H9 (cell line): ENCODE data around the gene RNF13. TPM values are rescaled to one million over a fixed set of nuclear protein-coding genes. Genes with fewer than 3 reads are reported as not detected.

Source experiments
- DNase-seq: peaks from one replicate; pipeline ENCODE4 v3.0.0-alpha.2; 2017
- H2AFZ ChIP-seq: one replicate; pipeline ENCODE4 v1.6.1; 2013; ENCODE audit warnings: mild to moderate bottlenecking, low read length, control low read depth, moderate library complexity
- H2AK5ac ChIP-seq: 2 replicates; pipeline ENCODE4 v1.6.1; 2013; ENCODE audit warnings: low read length, control low read depth, mixed read lengths; ENCODE audit not compliant: insufficient read length
- H2BK120ac ChIP-seq: one replicate; pipeline ENCODE4 v1.6.1; 2013; ENCODE audit warnings: low read depth, mild to moderate bottlenecking, low read length, control low read depth, inconsistent platforms; ENCODE audit not compliant: poor library complexity, severe bottlenecking
- H2BK12ac ChIP-seq: 2 replicates; pipeline ENCODE4 v1.6.1; 2013; ENCODE audit warnings: low read length, control low read depth, mixed read lengths, low read depth; ENCODE audit not compliant: insufficient read length
- H2BK15ac ChIP-seq: 2 replicates; pipeline ENCODE4 v1.6.1; 2013; ENCODE audit warnings: low read depth, low read length, control low read depth
- H2BK20ac ChIP-seq: one replicate; pipeline ENCODE4 v1.6.1; 2013; ENCODE audit warnings: low read depth, mild to moderate bottlenecking, low read length, control low read depth, inconsistent platforms; ENCODE audit not compliant: poor library complexity, severe bottlenecking
- H2BK5ac ChIP-seq: 2 replicates; pipeline ENCODE4 v1.6.1; 2013; ENCODE audit warnings: low read length, control low read depth, mixed read lengths; ENCODE audit not compliant: insufficient read length
- H3K14ac ChIP-seq: 2 replicates; pipeline ENCODE4 v1.6.1; 2013; ENCODE audit warnings: low read length, control low read depth; ENCODE audit not compliant: insufficient read depth
- H3K18ac ChIP-seq: 2 replicates; pipeline ENCODE4 v1.6.1; 2013; ENCODE audit warnings: low read depth, mild to moderate bottlenecking, mixed read lengths, low read length, control low read depth; ENCODE audit not compliant: insufficient read length
- H3K23ac ChIP-seq: 2 replicates; pipeline ENCODE4 v1.6.1; 2013; ENCODE audit warnings: low read length, control low read depth, mixed read lengths, low read depth; ENCODE audit not compliant: insufficient read length
- H3K23me2 ChIP-seq: 2 replicates; pipeline ENCODE4 v1.6.1; 2013; ENCODE audit warnings: low read depth, mild to moderate bottlenecking, mixed read lengths, low read length, control low read depth; ENCODE audit not compliant: insufficient read length, poor library complexity, severe bottlenecking
- H3K27ac ChIP-seq: 2 replicates; pipeline ENCODE4 v1.5.1; 2013; ENCODE audit warnings: low read length, control low read depth, mixed read lengths, low read depth; ENCODE audit not compliant: insufficient read length
- H3K27me3 ChIP-seq: 2 replicates; pipeline ENCODE4 v1.6.1; 2013; ENCODE audit warnings: low read length, control low read depth, inconsistent platforms; ENCODE audit not compliant: insufficient read depth
- H3K4ac ChIP-seq: 2 replicates; pipeline ENCODE4 v1.6.1; 2013; ENCODE audit warnings: low read depth, mild to moderate bottlenecking, control low read depth, inconsistent platforms, low read length, moderate library complexity
- H3K4me1 ChIP-seq: 2 replicates; pipeline ENCODE4 v1.6.1; 2013; ENCODE audit warnings: low read length, control low read depth, inconsistent platforms; ENCODE audit not compliant: insufficient read depth
- H3K4me2 ChIP-seq: 2 replicates; pipeline ENCODE4 v1.6.1; 2013; ENCODE audit warnings: low read length, control low read depth, mixed read lengths; ENCODE audit not compliant: insufficient read length, insufficient read depth
- H3K56ac ChIP-seq: 2 replicates; pipeline ENCODE4 v1.6.1; 2013; ENCODE audit warnings: low read depth, mild to moderate bottlenecking, mixed read lengths, low read length, control low read depth; ENCODE audit not compliant: insufficient read length
- H3K79me1 ChIP-seq: 2 replicates; pipeline ENCODE4 v1.6.1; 2013; ENCODE audit warnings: low read depth, mild to moderate bottlenecking, moderate library complexity, low read length, control low read depth, inconsistent platforms; ENCODE audit not compliant: insufficient read depth, poor library complexity, severe bottlenecking
- H3K79me2 ChIP-seq: 2 replicates; pipeline ENCODE4 v1.6.1; 2013; ENCODE audit warnings: low read length, control low read depth, inconsistent platforms; ENCODE audit not compliant: insufficient read depth
- H3K9ac ChIP-seq: 2 replicates; pipeline ENCODE4 v1.6.1; 2013; ENCODE audit warnings: low read length, control low read depth, mixed read lengths; ENCODE audit not compliant: insufficient read length; ENCODE audit errors: extremely low read depth
- H3K9me3 ChIP-seq: one replicate; pipeline ENCODE4 v1.6.1; 2013; ENCODE audit warnings: low read depth, low read length, inconsistent platforms; ENCODE audit not compliant: control insufficient read depth
- H3T11ph ChIP-seq: one replicate; pipeline ENCODE4 v1.6.1; 2013; ENCODE audit warnings: mild to moderate bottlenecking, low read length, control low read depth, inconsistent platforms
- H4K20me1 ChIP-seq: one replicate; pipeline ENCODE4 v1.6.1; 2013; ENCODE audit not compliant: control insufficient read depth, insufficient read length, insufficient read depth
- H4K5ac ChIP-seq: 2 replicates; pipeline ENCODE4 v1.6.1; 2013; ENCODE audit warnings: low read depth, mild to moderate bottlenecking, mixed read lengths, low read length, control low read depth; ENCODE audit not compliant: insufficient read length
- H4K8ac ChIP-seq: replicated peaks from 2 replicates; pipeline ENCODE4 v1.6.1; 2013; ENCODE audit warnings: low read length, control low read depth, mixed read lengths, low read depth; ENCODE audit not compliant: insufficient read length
- H4K91ac ChIP-seq: 2 replicates; pipeline ENCODE4 v1.6.1; 2013; ENCODE audit warnings: low read depth, mild to moderate bottlenecking, moderate library complexity, mixed read lengths, low read length, control low read depth; ENCODE audit not compliant: insufficient read length
- H3K27ac Mint-ChIP-seq, 3 experiments: 2 replicates in 2 of 3; 3 replicates in 1 of 3; pipeline ENCODE4 v1.8.0; 2020 to 2021; ENCODE audit warnings: mixed read lengths in 3 of 3, mild to moderate bottlenecking in 1 of 3, moderate library complexity in 1 of 3
- H3K27me3 Mint-ChIP-seq: 2 replicates; pipeline ENCODE4 v1.8.0; 2021; ENCODE audit warnings: low read depth, mild to moderate bottlenecking, moderate library complexity, mixed read lengths
- H3K36me3 Mint-ChIP-seq, 3 experiments: 2 replicates in 2 of 3; 3 replicates in 1 of 3; pipeline ENCODE4 v1.8.0; 2020 to 2021; ENCODE audit warnings: low read depth in 3 of 3, mixed read lengths in 3 of 3; ENCODE audit not compliant: insufficient read depth in 1 of 3
- H3K4me1 Mint-ChIP-seq, 2 experiments: 2 replicates each; pipeline ENCODE4 v1.8.0; 2020; ENCODE audit warnings: mixed read lengths in 2 of 2
- H3K4me3 Mint-ChIP-seq, 2 experiments: 2 replicates in 1 of 2; 3 replicates in 1 of 2; pipeline ENCODE4 v1.8.0; 2020 to 2021; ENCODE audit warnings: mild to moderate bottlenecking in 2 of 2, mixed read lengths in 2 of 2, moderate library complexity in 1 of 2
- H3K9me3 Mint-ChIP-seq, 2 experiments: 2 replicates in 1 of 2; 3 replicates in 1 of 2; pipeline ENCODE4 v1.8.0; 2020; ENCODE audit warnings: mild to moderate bottlenecking in 2 of 2, mixed read lengths in 2 of 2, moderate library complexity in 1 of 2
- CTCF ChIP-seq: fragments of 200-600 bp; sonication (generic); conservative IDR thresholded peaks from 3 replicates; pipeline ENCODE4 v1.8.0; 2021; ENCODE audit warnings: antibody characterized with exemption, mild to moderate bottlenecking
- WGBS: extraction: QIAGEN DNeasy Blood & Tissue Kit; methylation state at CpG from one replicate; pipeline ENCODE4 v1.1.7; 2013; ENCODE audit warnings: missing lambda C conversion rate, low lambda C conversion rate, mixed read lengths; ENCODE audit not compliant: insufficient read length; ENCODE audit errors: extremely low coverage; 5-methylcytosine and 5-hydroxymethylcytosine counted together
- total RNA-seq: library from RNA; stranded (reverse); gene quantifications from 2 replicates; pipeline ENCODE4 v1.2.1, GENCODE V29; 2021

The RNF13 gene
- total RNA-seq, 1 experiment from 2014 or later, result 23.4 TPM

- Histone ChIP-seq H4K91ac (no peak overlapping the region), H3K79me1 (peaks cover 3% of the 10 kb centered on the region), H3K4ac (no peak overlapping the region), H2AFZ (no peak overlapping the region), H4K20me1 (no peaks in the 10 kb centered on the region), H3K4me2 (peak overlapping the region; percentile 97), H2BK20ac (no peak overlapping the region), H2BK120ac (no peak overlapping the region), H2BK15ac (no peak overlapping the region), H4K5ac (no peak overlapping the region), H2BK12ac (no peak overlapping the region), H3K27ac (peak overlapping the region; percentile 27), H3K56ac (no peak overlapping the region), H3K23me2 (peaks cover 10% of the 10 kb centered on the region), H3K79me2 (peaks cover 23% of the 10 kb centered on the region; the same call in 1 of the 2 replicates), H4K8ac (no peak overlapping the region), H3K9me3 (no peaks in the 10 kb centered on the region), H3K14ac (no peak overlapping the region), H3T11ph (no peak overlapping the region), H3K9ac (peak overlapping the region; percentile 62), H3K4me1 (no peaks in the 10 kb centered on the region), H2BK5ac (no peak overlapping the region), H2AK5ac (no peak overlapping the region), H3K27me3 (no peaks in the 10 kb centered on the region), H3K23ac (no peak overlapping the region), H3K18ac (no peak overlapping the region)
- Mint-ChIP-seq H3K4me1 (peaks cover 34 to 36% of the 10 kb centered on the region in 2 experiments), H3K36me3 (0 out of 7 replicates have a peak, but pooled peaks cover 0 to 4% (median 0%) of the 10 kb centered on the region in 3 experiments), H3K9me3 (no peaks in the 10 kb centered on the region), H3K27ac (peak overlapping the region; percentile 96 to 98 (median 98)), H3K4me3 (peak overlapping the region; percentile 94 to 98), H3K27me3 (no peaks in the 10 kb centered on the region)
- WGBS, result no CpG with 5 or more reads among the region's 29 CpGs
- DNase-seq, result peak; percentile 58
- TF ChIP-seq CTCF, result no peak
These were observed 609 bp downstream of the RNF13 start for GRCh38 chr3:149813367-149814281.
